Measurements from ENCODE around the gene RHBDL1.

GRCh38 chr16:714079-714478 is 38.6 kb downstream of the RHBDL1 start:
- TF ChIP-seq POLR2A (IDR thresholded peaks at IDR 0.05) (no peak), CTCF (IDR thresholded peaks at IDR 0.05) (no peak), POLR2AphosphoS5 (IDR thresholded peaks at IDR 0.05; ENCODE audit: insufficient read depth in 1 of 2, low read depth in 1 of 2) (no peak)

Measured in vagina (tissue), 2 donors.